ENCODE data around the gene KIAA0319L. TPM values are rescaled to one million over a fixed set of nuclear protein-coding genes. Genes with fewer than 3 reads are reported as not detected.

Gene KIAA0319L
- total RNA-seq, 1 experiment from 2014 or later = 60.0 TPM

GRCh38 chr1:35589516-35590427 is 32.6 kb upstream of the KIAA0319L start:
- Histone ChIP-seq H3K36me3 (ENCODE audit: control insufficient read depth, insufficient read depth, low read length) (no peaks in the 10 kb centered on the region), H3K27ac (ENCODE audit: low read length) (no peak overlapping the region), H3K27me3 (ENCODE audit: control insufficient read depth, insufficient read depth, low read length) (no peaks in the 10 kb centered on the region), H3K9me3 (ENCODE audit: control insufficient read depth, insufficient read depth, low read depth, low read length) (no peaks in the 10 kb centered on the region), H3K4me1 (ENCODE audit: control insufficient read depth, insufficient read depth, low read length) (no peaks in the 10 kb centered on the region), H3K4me3 (ENCODE audit: low read depth in 2 of 2, low read length in 2 of 2) (no peak overlapping the region)
- in situ Hi-C loops (cut with HindIII; ENCODE audit: low pct_unique_long_range_greater_than_20kb, low sequenced_read_pairs) (no loop called here), intact Hi-C loops (cut with micrococcal nuclease; ENCODE audit: unreplicated experiment) (no loop called here)
- no peak for DNase-seq (ENCODE audit: low read depth, low spot score)
- no peak for TF ChIP-seq POLR2AphosphoS5 (IDR thresholded peaks at IDR 0.05; ENCODE audit: low read depth, low read length)
- no peak for TF ChIP-seq SIN3A (IDR thresholded peaks at IDR 0.05; ENCODE audit: borderline replicate concordance, insufficient read depth, low read depth, low read length)
- TF ChIP-seq TCF7L2 (IDR thresholded peaks at IDR 0.05; ENCODE audit: low read depth, low read length) = no peak
- TF ChIP-seq, protein P1, sequence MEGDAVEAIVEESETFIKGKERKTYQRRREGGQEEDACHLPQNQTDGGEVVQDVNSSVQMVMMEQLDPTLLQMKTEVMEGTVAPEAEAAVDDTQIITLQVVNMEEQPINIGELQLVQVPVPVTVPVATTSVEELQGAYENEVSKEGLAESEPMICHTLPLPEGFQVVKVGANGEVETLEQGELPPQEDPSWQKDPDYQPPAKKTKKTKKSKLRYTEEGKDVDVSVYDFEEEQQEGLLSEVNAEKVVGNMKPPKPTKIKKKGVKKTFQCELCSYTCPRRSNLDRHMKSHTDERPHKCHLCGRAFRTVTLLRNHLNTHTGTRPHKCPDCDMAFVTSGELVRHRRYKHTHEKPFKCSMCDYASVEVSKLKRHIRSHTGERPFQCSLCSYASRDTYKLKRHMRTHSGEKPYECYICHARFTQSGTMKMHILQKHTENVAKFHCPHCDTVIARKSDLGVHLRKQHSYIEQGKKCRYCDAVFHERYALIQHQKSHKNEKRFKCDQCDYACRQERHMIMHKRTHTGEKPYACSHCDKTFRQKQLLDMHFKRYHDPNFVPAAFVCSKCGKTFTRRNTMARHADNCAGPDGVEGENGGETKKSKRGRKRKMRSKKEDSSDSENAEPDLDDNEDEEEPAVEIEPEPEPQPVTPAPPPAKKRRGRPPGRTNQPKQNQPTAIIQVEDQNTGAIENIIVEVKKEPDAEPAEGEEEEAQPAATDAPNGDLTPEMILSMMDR (IDR thresholded peaks at IDR 0.05) = no peak
- TF ChIP-seq REST (IDR thresholded peaks at IDR 0.05; ENCODE audit: insufficient read depth in 1 of 2, low read depth in 2 of 2, low read length in 1 of 2) = no peak
- no peak for ATAC-seq
- POLR2A ChIA-PET = interaction anchor here (0.6 kb wide), 1 partner anchor 22 kb away, joined by 3 read pairs; no protein-coding TSS in a partner anchor
- no TSS peak for BruUV-seq (replicated peaks)
- CTCF ChIA-PET = interaction anchor here (0.6 kb wide), 1 partner anchor 10 kb away, joined by 5 read pairs; no protein-coding TSS in a partner anchor

- ATAC-seq = no peak
- CTCF ChIA-PET = interaction anchor here (0.5 kb wide), 1 partner anchor 750 kb away, joined by 3 read pairs; no protein-coding TSS in a partner anchor
- no peak overlapping the region for H3K27ac ChIP-seq (ENCODE audit: low read length)
Observed at GRCh38 chr1:35588197-35588910, 31.2 kb upstream of the KIAA0319L start.

More at GRCh38 chr1:35588197-35588910, 31.2 kb upstream of the KIAA0319L start:
- no peaks in the 10 kb centered on the region for H3K27me3 ChIP-seq (ENCODE audit: control insufficient read depth, insufficient read depth, low read length)
- no peak overlapping the region for H3K4me3 ChIP-seq (ENCODE audit: low read depth in 2 of 2, low read length in 2 of 2)
- BruUV-seq (replicated peaks) = no TSS peak
- in situ Hi-C loops (cut with HindIII; ENCODE audit: low pct_unique_long_range_greater_than_20kb, low sequenced_read_pairs) = no loop called here
- intact Hi-C loops (cut with micrococcal nuclease; ENCODE audit: unreplicated experiment) = no loop called here
- POLR2A ChIA-PET = no interaction called here
- no peaks in the 10 kb centered on the region for H3K4me1 ChIP-seq (ENCODE audit: control insufficient read depth, insufficient read depth, low read length)
- no peaks in the 10 kb centered on the region for H3K36me3 ChIP-seq (ENCODE audit: control insufficient read depth, insufficient read depth, low read length)
- no peak for TF ChIP-seq TCF7L2 (IDR thresholded peaks at IDR 0.05; ENCODE audit: low read depth, low read length)
- no peaks in the 10 kb centered on the region for H3K9me3 ChIP-seq (ENCODE audit: control insufficient read depth, insufficient read depth, low read depth, low read length)
- no peak for DNase-seq (ENCODE audit: low read depth, low spot score)

Measured in Panc1 (cell line).